C4-2B (cell line): Measurements from ENCODE around the gene KCNC1.

Source experiments
- H3K27ac ChIP-seq: fragments of 450-650 bp; 2 replicates; pipeline ENCODE4 v1.5.1; 2017
- CTCF ChIP-seq: fragments of 450-650 bp; conservative IDR thresholded peaks from 2 replicates; pipeline ENCODE4 v1.5.1; 2017; ENCODE audit warnings: mild to moderate bottlenecking
- ZFX ChIP-seq: fragments of 450-650 bp; IDR thresholded peaks from 2 replicates; pipeline ENCODE4 v1.6.1; 2017

Gene KCNC1

GRCh38 chr11:17718015-17718414 is 16.6 kb upstream of the KCNC1 start:
- H3K27ac ChIP-seq = no peak overlapping the region
- TF ChIP-seq ZFX = no peak
- TF ChIP-seq CTCF = no peak

GRCh38 chr11:17718510-17718962 is 16.0 kb upstream of the KCNC1 start:
- no peak for TF ChIP-seq CTCF
- TF ChIP-seq ZFX = no peak
- no peak overlapping the region for H3K27ac ChIP-seq

- no peak within 1 kb of the TSS for H3K27ac ChIP-seq
- TF ChIP-seq ZFX (no peak), CTCF (no peak)
These were observed 15.3 kb upstream of the KCNC1 start, which contains the start of gene MYOD1 for GRCh38 chr11:17719028-17719937. TSS of gene MYOD1 (plus strand) at chr11:17719571. CDS start at chr11:17719783, 212 bp downstream.

GRCh38 chr11:17719938-17720795 is 14.4 kb upstream of the KCNC1 start:
- no peak overlapping the region for H3K27ac ChIP-seq
- no peak for TF ChIP-seq ZFX
- TF ChIP-seq CTCF = peak; percentile 38

GRCh38 chr11:17720796-17721171 is 13.8 kb upstream of the KCNC1 start:
- no peak overlapping the region for H3K27ac ChIP-seq
- TF ChIP-seq CTCF = no peak
- no peak for TF ChIP-seq ZFX

- H3K27ac ChIP-seq = no peak overlapping the region
- no peak for TF ChIP-seq CTCF
- TF ChIP-seq ZFX = no peak
These were observed 13.2 kb upstream of the KCNC1 start for GRCh38 chr11:17721242-17721999.
